GDM1 (cell line): ENCODE data around the gene LRCH3.

Source experiments
- DNase-seq: peaks from one replicate; lab custom pipeline; 2025; lab: John Stamatoyannopoulos, UW

LRCH3 gene

GRCh38 chr3:197833930-197834715, 43.1 kb downstream of the LRCH3 start:
- no peak for DNase-seq

- DNase-seq: no peak
Observed at GRCh38 chr3:197835509-197835908, 44.5 kb downstream of the LRCH3 start.

GRCh38 chr3:197836244-197836643, 45.2 kb downstream of the LRCH3 start:
- no peak for DNase-seq

- no peak for DNase-seq
Observed at GRCh38 chr3:197837282-197837681, 46.2 kb downstream of the LRCH3 start.

- DNase-seq: no peak
Observed at GRCh38 chr3:197841789-197842188, 50.7 kb downstream of the LRCH3 start.

GRCh38 chr3:197846491-197846890, 55.4 kb downstream of the LRCH3 start:
- no peak for DNase-seq

GRCh38 chr3:197847866-197848401, 56.9 kb downstream of the LRCH3 start:
- peak; percentile 12 for DNase-seq

- no peak for DNase-seq
Observed at GRCh38 chr3:197854596-197855343, 63.7 kb downstream of the LRCH3 start.

- no peak for DNase-seq
Observed at GRCh38 chr3:197855571-197855970, 64.5 kb downstream of the LRCH3 start.

GRCh38 chr3:197856199-197856816, 65.3 kb downstream of the LRCH3 start:
- no peak for DNase-seq

- no peak for DNase-seq
Observed at GRCh38 chr3:197858133-197858532, 67.1 kb downstream of the LRCH3 start.

GRCh38 chr3:197858598-197858997, 67.5 kb downstream of the LRCH3 start:
- no peak for DNase-seq

- DNase-seq: no peak
Observed at GRCh38 chr3:197866035-197866434, 75.0 kb downstream of the LRCH3 start.

GRCh38 chr3:197873329-197873728, 82.3 kb downstream of the LRCH3 start:
- DNase-seq: no peak

- DNase-seq: no peak
Observed at GRCh38 chr3:197874064-197874463, 83.0 kb downstream of the LRCH3 start.

- DNase-seq: no peak
Observed at GRCh38 chr3:197874653-197875052, 83.6 kb downstream of the LRCH3 start.

GRCh38 chr3:197877902-197878301, 86.8 kb downstream of the LRCH3 start:
- no peak for DNase-seq

GRCh38 chr3:197878427-197878826, 87.4 kb downstream of the LRCH3 start:
- DNase-seq: peak; percentile 84

GRCh38 chr3:197880491-197881269, 89.6 kb downstream of the LRCH3 start:
- no peak for DNase-seq

- no peak for DNase-seq
Observed at GRCh38 chr3:197881270-197881969, 90.4 kb downstream of the LRCH3 start.

- no peak for DNase-seq
Observed at GRCh38 chr3:197881970-197882338, 90.9 kb downstream of the LRCH3 start.
